Vagina (tissue), 2 donors: Measurements from ENCODE around the gene AVEN. TPM values are rescaled to one million over a fixed set of nuclear protein-coding genes. Genes with fewer than 3 reads are reported as not detected.

Experiments used
- DNase-seq, 2 donors: peaks; one replicate each; pipeline ENCODE4 v3.0.0-alpha.2; 2017; ENCODE audit errors: extremely low spot score in 2 of 2
- H3K27ac ChIP-seq: fragments of 200-600 bp; sonication (generic); one replicate; pipeline ENCODE4 v1.5.1; 2019
- H3K27me3 ChIP-seq: fragments of 200-600 bp; sonication (generic); one replicate; pipeline ENCODE4 v1.5.1; 2019
- H3K36me3 ChIP-seq, 2 donors: fragments of 200-600 bp; sonication (generic); one replicate each; pipeline ENCODE4 v1.5.1; 2017 to 2019
- H3K4me1 ChIP-seq: fragments of 200-600 bp; sonication (generic); one replicate; pipeline ENCODE4 v1.5.1; 2019
- H3K4me3 ChIP-seq, 2 donors: fragments of 200-600 bp; sonication (generic); 1 replicate in 1 of 2; 2 replicates in 1 of 2; pipeline ENCODE4 v1.5.1; 2016 to 2019
- H3K9me3 ChIP-seq: fragments of 200-600 bp; sonication (generic); one replicate; pipeline ENCODE4 v1.5.1; 2019
- CTCF ChIP-seq, 3 experiments: fragments of 450-650 bp in 2 of 3; fragments of 200-600 bp in 1 of 3; sonication (generic) in 1 of 3; IDR thresholded peaks; one replicate each; pipeline ENCODE4 v1.5.1; 2017 to 2019; ENCODE audit warnings: antibody characterized with exemption in 3 of 3, mild to moderate bottlenecking in 2 of 3, moderate library complexity in 2 of 3
- POLR2A ChIP-seq, 2 donors: fragments of 450-650 bp; IDR thresholded peaks; one replicate each; pipeline ENCODE4 v1.6.1; 2017; ENCODE audit warnings: antibody characterized with exemption in 2 of 2, mild to moderate bottlenecking in 2 of 2, moderate library complexity in 2 of 2
- POLR2AphosphoS5 ChIP-seq, 2 donors: sonication (generic); formaldehyde crosslinking; IDR thresholded peaks; one replicate each; pipeline ENCODE4 v1.9.0; 2017; ENCODE audit warnings: antibody characterized with exemption in 2 of 2, mild to moderate bottlenecking in 2 of 2, low read depth in 1 of 2; ENCODE audit not compliant: insufficient read depth in 1 of 2
- intact Hi-C: fragments of 100-400 bp; cut with DNase I; formaldehyde crosslinking; loops from one replicate; pipeline ENCODE4 v1.15.1; 2023
- total RNA-seq: library from RNA; depleted of rRNA; stranded (reverse); fragments of >200 nt; gene quantifications from one replicate; pipeline ENCODE4 v1.2.3, GENCODE V29; 2016

Gene AVEN
- total RNA-seq, 1 donor from 2014 or later: 7.4 TPM

GRCh38 chr15:33874156-33874555, 164.8 kb downstream of the AVEN start:
- no peak overlapping the region for H3K4me3 ChIP-seq
- no peaks in the 10 kb centered on the region for H3K27me3 ChIP-seq
- TF ChIP-seq CTCF (IDR thresholded peaks at IDR 0.05) (no peak), POLR2AphosphoS5 (IDR thresholded peaks at IDR 0.05; ENCODE audit: insufficient read depth in 1 of 2, low read depth in 1 of 2) (no peak), POLR2A (IDR thresholded peaks at IDR 0.05) (no peak)

GRCh38 chr15:33872416-33873106, 166.4 kb downstream of the AVEN start:
- DNase-seq: no peak
- Histone ChIP-seq H3K9me3 (no peaks in the 10 kb centered on the region), H3K27me3 (no peaks in the 10 kb centered on the region), H3K36me3 (no peaks in the 10 kb centered on the region), H3K4me1 (no peaks in the 10 kb centered on the region), H3K27ac (no peak overlapping the region), H3K4me3 (no peak overlapping the region)
- intact Hi-C loops: no loop called here
- no peak for TF ChIP-seq CTCF (IDR thresholded peaks at IDR 0.05)
- TF ChIP-seq POLR2AphosphoS5 (IDR thresholded peaks at IDR 0.05; ENCODE audit: insufficient read depth in 1 of 2, low read depth in 1 of 2): no peak
- no peak for TF ChIP-seq POLR2A (IDR thresholded peaks at IDR 0.05)

More at GRCh38 chr15:33874156-33874555, 164.8 kb downstream of the AVEN start:
- no peaks in the 10 kb centered on the region for H3K36me3 ChIP-seq
- DNase-seq: no peak
- intact Hi-C loops: no loop called here
- no peaks in the 10 kb centered on the region for H3K9me3 ChIP-seq
- H3K4me1 ChIP-seq: no peaks in the 10 kb centered on the region
- H3K27ac ChIP-seq: no peak overlapping the region

GRCh38 chr15:33871980-33872379, 167.0 kb downstream of the AVEN start:
- intact Hi-C loops: no loop called here
- H3K4me3 ChIP-seq: no peak overlapping the region
- H3K27me3 ChIP-seq: no peaks in the 10 kb centered on the region
- no peak for DNase-seq
- TF ChIP-seq CTCF (IDR thresholded peaks at IDR 0.05) (no peak), POLR2AphosphoS5 (IDR thresholded peaks at IDR 0.05; ENCODE audit: insufficient read depth in 1 of 2, low read depth in 1 of 2) (no peak), POLR2A (IDR thresholded peaks at IDR 0.05) (no peak)
- no peak overlapping the region for H3K27ac ChIP-seq
- no peaks in the 10 kb centered on the region for H3K9me3 ChIP-seq
- no peaks in the 10 kb centered on the region for H3K4me1 ChIP-seq
- peaks cover 0 to 3% of the 10 kb centered on the region in 2 donors for H3K36me3 ChIP-seq

GRCh38 chr15:33866101-33866737, 172.8 kb downstream of the AVEN start:
- H3K27ac ChIP-seq: no peak overlapping the region
- TF ChIP-seq POLR2AphosphoS5 (IDR thresholded peaks at IDR 0.05; ENCODE audit: insufficient read depth in 1 of 2, low read depth in 1 of 2) (no peak), POLR2A (IDR thresholded peaks at IDR 0.05) (no peak), CTCF (IDR thresholded peaks at IDR 0.05) (no peak)
- no peak for DNase-seq
- H3K4me1 ChIP-seq: no peaks in the 10 kb centered on the region
- H3K27me3 ChIP-seq: no peaks in the 10 kb centered on the region
- H3K36me3 ChIP-seq: peaks cover 0 to 14% of the 10 kb centered on the region in 2 donors
- H3K9me3 ChIP-seq: no peaks in the 10 kb centered on the region
- no peak overlapping the region for H3K4me3 ChIP-seq
- intact Hi-C loops: loop anchor here (10.0 kb wide), 1 partner anchor 79 kb away; no protein-coding TSS in a partner anchor

- H3K9me3 ChIP-seq: no peaks in the 10 kb centered on the region
Measured at GRCh38 chr15:33865416-33865815, 173.6 kb downstream of the AVEN start.

More at GRCh38 chr15:33865416-33865815, 173.6 kb downstream of the AVEN start:
- no peak overlapping the region for H3K27ac ChIP-seq
- intact Hi-C loops: loop anchor here (10.0 kb wide), 1 partner anchor 79 kb away; no protein-coding TSS in a partner anchor
- TF ChIP-seq POLR2A (IDR thresholded peaks at IDR 0.05) (no peak), CTCF (IDR thresholded peaks at IDR 0.05) (no peak), POLR2AphosphoS5 (IDR thresholded peaks at IDR 0.05; ENCODE audit: insufficient read depth in 1 of 2, low read depth in 1 of 2) (no peak)
- DNase-seq: no peak
- peaks cover 0 to 14% of the 10 kb centered on the region in 2 donors for H3K36me3 ChIP-seq
- no peaks in the 10 kb centered on the region for H3K4me1 ChIP-seq
- no peak overlapping the region for H3K4me3 ChIP-seq
- no peaks in the 10 kb centered on the region for H3K27me3 ChIP-seq
